GM23248 (cell line): ENCODE measurements around the gene FOXJ2. TPM values are rescaled to one million over a fixed set of nuclear protein-coding genes. Genes with fewer than 3 reads are reported as not detected.
"Not testable (repeated sequence)": the region's sequence is repeated elsewhere in the genome, so short reads cannot be mapped to it uniquely, and the experiment has no call there.

Source experiments
- DNase-seq: peaks from one replicate; pipeline ENCODE4 v3.0.0-alpha.2; 2015
- H2AFZ ChIP-seq: fragments of 200-600 bp; sonication (generic); 2 replicates; pipeline ENCODE4 v1.6.1; 2016; ENCODE audit warnings: antibody characterized with exemption
- H3F3A ChIP-seq: fragments of 200-600 bp; sonication (generic); 2 replicates; pipeline ENCODE4 v1.6.1; 2016; ENCODE audit warnings: mild to moderate bottlenecking, antibody characterized with exemption, mixed run types; ENCODE audit not compliant: insufficient read depth
- H3K27ac ChIP-seq: fragments of 200-600 bp; sonication (generic); 2 replicates; pipeline ENCODE4 v1.5.1; 2016; ENCODE audit warnings: mild to moderate bottlenecking
- H3K27me3 ChIP-seq: fragments of 200-600 bp; sonication (generic); replicated peaks from 2 replicates; pipeline ENCODE4 v1.6.1; 2016; ENCODE audit warnings: mild to moderate bottlenecking; ENCODE audit not compliant: insufficient read depth
- H3K36me3 ChIP-seq: fragments of 200-600 bp; sonication (generic); 2 replicates; pipeline ENCODE4 v1.6.1; 2016; ENCODE audit warnings: low read depth, mild to moderate bottlenecking
- H3K4me1 ChIP-seq: fragments of 200-600 bp; sonication (generic); 2 replicates; pipeline ENCODE4 v1.6.1; 2016; ENCODE audit warnings: mild to moderate bottlenecking; ENCODE audit not compliant: insufficient read depth
- H3K4me2 ChIP-seq: fragments of 200-600 bp; sonication (generic); one replicate; pipeline ENCODE4 v1.6.1; 2016; ENCODE audit warnings: mild to moderate bottlenecking; ENCODE audit not compliant: unreplicated experiment
- H3K4me3 ChIP-seq: fragments of 200-600 bp; sonication (generic); 2 replicates; pipeline ENCODE4 v1.5.1; 2016; ENCODE audit warnings: mild to moderate bottlenecking
- H3K79me2 ChIP-seq: fragments of 200-600 bp; sonication (generic); 2 replicates; pipeline ENCODE4 v1.6.1; 2016; ENCODE audit warnings: mild to moderate bottlenecking; ENCODE audit not compliant: insufficient read depth
- H3K9ac ChIP-seq: fragments of 200-600 bp; sonication (generic); 2 replicates; pipeline ENCODE4 v1.6.1; 2016; ENCODE audit warnings: mild to moderate bottlenecking
- H3K9me2 ChIP-seq: fragments of 200-600 bp; sonication (generic); 2 replicates; pipeline ENCODE4 v1.6.1; 2016; ENCODE audit warnings: mixed run types, mild to moderate bottlenecking, moderate library complexity; ENCODE audit not compliant: insufficient read depth
- H3K9me3 ChIP-seq: fragments of 200-600 bp; sonication (generic); one replicate; pipeline ENCODE4 v1.6.1; 2017; ENCODE audit warnings: low read depth
- H4K20me1 ChIP-seq: fragments of 200-600 bp; sonication (generic); 2 replicates; pipeline ENCODE4 v1.6.0; 2016; ENCODE audit not compliant: insufficient read depth
- EZH2 ChIP-seq: fragments of 200-600 bp; sonication (generic); IDR thresholded peaks from 2 replicates; pipeline ENCODE4 v1.6.1; 2018; ENCODE audit warnings: antibody characterized with exemption, mild to moderate bottlenecking; ENCODE audit not compliant: insufficient read depth, poor library complexity, severe bottlenecking
- EZH2phosphoT487 ChIP-seq: fragments of 200-600 bp; sonication (generic); IDR thresholded peaks from 2 replicates; pipeline ENCODE4 v1.6.1; 2018; ENCODE audit warnings: antibody characterized with exemption, moderate library complexity, mild to moderate bottlenecking, low read depth; ENCODE audit not compliant: insufficient read depth
- WGBS, 2 experiments: methylation state at CpG; one replicate each; pipeline ENCODE4 v1.1.6; 2015 to 2017; ENCODE audit warnings: low lambda C conversion rate in 2 of 2, low coverage in 1 of 2; ENCODE audit errors: missing lambda C conversion rate in 2 of 2; 5-methylcytosine and 5-hydroxymethylcytosine counted together
- in situ Hi-C: fragments of 300-500 bp; cut with MboI; formaldehyde crosslinking; loops from 2 replicates; pipeline ENCODE4 v1.15.0; 2020
- polyA plus RNA-seq: library from polyadenylated mRNA; unstranded; fragments of >200 nt; fragmentation: Nextera tagmentation; extraction: Ambion mirVana; gene quantifications from 2 replicates; pipeline ENCODE4 v1.2.1, GENCODE V29; 2016
- total RNA-seq: library from RNA; depleted of rRNA; stranded (reverse); fragments of >200 nt; shearing (Covaris generic); gene quantifications from 2 replicates; pipeline ENCODE4 v1.2.3, GENCODE V29; 2014

The FOXJ2 gene
- total and polyA plus RNA-seq, 2 experiments from 2014 or later = 11.0 to 11.6 TPM

GRCh38 chr12:8087666-8088065 lies 55.1 kb downstream of the FOXJ2 start:
- Histone ChIP-seq H4K20me1 (no peaks in the 10 kb centered on the region), H3K4me3 (no peak overlapping the region), H3K27ac (no peak overlapping the region), H3K36me3 (peaks cover 18% of the 10 kb centered on the region), H3K4me1 (0 out of 2 replicates have a peak, but pooled peaks cover 6% of the 10 kb centered on the region), H3K79me2 (peaks cover 75% of the 10 kb centered on the region), H3K9ac (no peak overlapping the region), H3K9me3 (no peaks in the 10 kb centered on the region), H3K4me2 (no peak overlapping the region), H2AFZ (no peak overlapping the region), H3K9me2 (no peaks in the 10 kb centered on the region), H3F3A (no peaks in the 10 kb centered on the region), H3K27me3 (no peaks in the 10 kb centered on the region)
- no peak for TF ChIP-seq EZH2phosphoT487
- TF ChIP-seq EZH2 = no peak
- in situ Hi-C loops = no loop called here
- 95 to 100% methylated on average over 2 of the region's 2 CpGs for WGBS, 2 experiments
- no peak for DNase-seq

- H3K27me3 ChIP-seq = no peaks in the 10 kb centered on the region
- H3K4me2 ChIP-seq = no peak overlapping the region
- WGBS, 2 experiments = 95 to 98% methylated on average over 3 of the region's 3 CpGs
These were observed 56.1 kb downstream of the FOXJ2 start for GRCh38 chr12:8088574-8088973.

GRCh38 chr12:8089277-8089676 lies 56.8 kb downstream of the FOXJ2 start:
- DNase-seq, H3K4me3 ChIP-seq, H3K9ac ChIP-seq, H3K27ac ChIP-seq, in situ Hi-C loops, H3K4me2 ChIP-seq, H3K27me3 ChIP-seq, H3K9me3 ChIP-seq, H4K20me1 ChIP-seq, H2AFZ ChIP-seq, H3K9me2 ChIP-seq, H3K4me1 ChIP-seq, H3F3A ChIP-seq: not testable (repeated sequence)
- Histone ChIP-seq H3K79me2 (peaks cover 59% of the 10 kb centered on the region), H3K36me3 (peaks cover 32% of the 10 kb centered on the region)
- 92 to 96% methylated on average over 11 of the region's 11 CpGs for WGBS, 2 experiments

More at GRCh38 chr12:8088574-8088973, 56.1 kb downstream of the FOXJ2 start:
- no peaks in the 10 kb centered on the region for H4K20me1 ChIP-seq
- no peaks in the 10 kb centered on the region for H3F3A ChIP-seq
- H3K4me1 ChIP-seq = no peaks in the 10 kb centered on the region
- in situ Hi-C loops = no loop called here
- no peaks in the 10 kb centered on the region for H3K9me3 ChIP-seq
- no peaks in the 10 kb centered on the region for H3K9me2 ChIP-seq
- H3K27ac ChIP-seq = no peak overlapping the region
- peaks cover 26% of the 10 kb centered on the region for H3K36me3 ChIP-seq
- H3K9ac ChIP-seq = no peak overlapping the region
- TF ChIP-seq EZH2 (no peak), EZH2phosphoT487 (no peak)
- no peak overlapping the region for H3K4me3 ChIP-seq
- no peak for DNase-seq
- no peak overlapping the region for H2AFZ ChIP-seq
- peaks cover 66% of the 10 kb centered on the region for H3K79me2 ChIP-seq

GRCh38 chr12:8089716-8090115 lies 57.2 kb downstream of the FOXJ2 start:
- Histone ChIP-seq H3K27ac (no peak overlapping the region), H3K27me3 (no peaks in the 10 kb centered on the region), H3K9me3 (no peaks in the 10 kb centered on the region), H3F3A (no peaks in the 10 kb centered on the region), H2AFZ (no peak overlapping the region), H3K36me3 (peaks cover 35% of the 10 kb centered on the region), H4K20me1 (no peaks in the 10 kb centered on the region), H3K79me2 (peaks cover 54% of the 10 kb centered on the region), H3K4me3 (no peak overlapping the region), H3K4me2 (no peak overlapping the region), H3K9me2 (no peaks in the 10 kb centered on the region), H3K4me1 (no peaks in the 10 kb centered on the region), H3K9ac (no peak overlapping the region)
- in situ Hi-C loops = no loop called here
- DNase-seq = no peak
- TF ChIP-seq EZH2 = no peak
- no peak for TF ChIP-seq EZH2phosphoT487
- WGBS, 2 experiments = 74 to 81% methylated on average over 5 of the region's 5 CpGs

GRCh38 chr12:8093291-8093690 lies 60.8 kb downstream of the FOXJ2 start:
- Histone ChIP-seq H3K9me3 (no peaks in the 10 kb centered on the region), H3K27ac (no peak overlapping the region), H2AFZ (no peak overlapping the region), H3K4me1 (no peaks in the 10 kb centered on the region), H3K9ac (no peak overlapping the region), H3K27me3 (no peaks in the 10 kb centered on the region), H3K4me2 (no peak overlapping the region), H3F3A (no peaks in the 10 kb centered on the region), H4K20me1 (no peaks in the 10 kb centered on the region), H3K4me3 (no peak overlapping the region), H3K79me2 (peaks cover 19% of the 10 kb centered on the region), H3K36me3 (peaks cover 60% of the 10 kb centered on the region), H3K9me2 (no peaks in the 10 kb centered on the region)
- in situ Hi-C loops = no loop called here
- no peak for DNase-seq
- TF ChIP-seq EZH2 (no peak), EZH2phosphoT487 (no peak)
- WGBS, 2 experiments = 92 to 96% methylated on average over 3 of the region's 3 CpGs
